Mesothelial cell of epicardium (in vitro differentiated cells): ENCODE measurements around the gene LEMD1. TPM values are rescaled to one million over a fixed set of nuclear protein-coding genes. Genes with fewer than 3 reads are reported as not detected.

Experiments used
- DNase-seq, 2 experiments: peaks; one replicate each; pipeline ENCODE4 v3.0.0; 2021; ENCODE audit warnings: low spot score in 2 of 2; ENCODE audit not compliant: unreplicated experiment in 2 of 2
- H3K27ac Mint-ChIP-seq: 2 replicates; pipeline ENCODE4 v1.8.0; 2021; ENCODE audit warnings: mixed read lengths
- H3K27me3 Mint-ChIP-seq: 2 replicates; pipeline ENCODE4 v1.8.0; 2021; ENCODE audit warnings: low read depth, mixed read lengths
- H3K36me3 Mint-ChIP-seq: 2 replicates; pipeline ENCODE4 v1.8.0; 2021; ENCODE audit warnings: mixed read lengths
- H3K4me1 Mint-ChIP-seq: 2 replicates; pipeline ENCODE4 v1.8.0; 2021; ENCODE audit warnings: mixed read lengths
- H3K4me3 Mint-ChIP-seq: 2 replicates; pipeline ENCODE4 v1.8.0; 2021; ENCODE audit warnings: mild to moderate bottlenecking, moderate library complexity, mixed read lengths
- H3K9me3 Mint-ChIP-seq: 2 replicates; pipeline ENCODE4 v1.8.0; 2021; ENCODE audit warnings: mixed read lengths
- CTCF ChIP-seq: fragments of 200-600 bp; sonication (generic); IDR thresholded peaks from one replicate; pipeline ENCODE4 v1.5.0; 2021; ENCODE audit warnings: antibody characterized with exemption; ENCODE audit not compliant: unreplicated experiment
- total RNA-seq: library from RNA; stranded (reverse); gene quantifications from 3 replicates; pipeline ENCODE4 v1.2.1, GENCODE V29; 2021

LEMD1 gene
- total RNA-seq, 1 donor from 2014 or later = 1.3 TPM

- TF ChIP-seq CTCF = no peak
- H3K27ac Mint-ChIP-seq = no peak overlapping the region
- H3K9me3 Mint-ChIP-seq = no peaks in the 10 kb centered on the region
- H3K36me3 Mint-ChIP-seq = no peaks in the 10 kb centered on the region
- peaks cover 63% of the 10 kb centered on the region for H3K27me3 Mint-ChIP-seq
- DNase-seq = no peak
- H3K4me1 Mint-ChIP-seq = peaks cover 55% of the 10 kb centered on the region
- H3K4me3 Mint-ChIP-seq = no peak overlapping the region
Measured at GRCh38 chr1:205452933-205453332, 31.1 kb upstream of the LEMD1 start.

- H3K27ac Mint-ChIP-seq = no peak overlapping the region
- no peaks in the 10 kb centered on the region for H3K36me3 Mint-ChIP-seq
- TF ChIP-seq CTCF = no peak
- no peak overlapping the region for H3K4me3 Mint-ChIP-seq
- peaks cover 57% of the 10 kb centered on the region for H3K4me1 Mint-ChIP-seq
- peaks cover 58% of the 10 kb centered on the region for H3K27me3 Mint-ChIP-seq
- DNase-seq = no peak
- no peaks in the 10 kb centered on the region for H3K9me3 Mint-ChIP-seq
Measured at GRCh38 chr1:205452364-205452763, 30.5 kb upstream of the LEMD1 start.

- H3K4me3 Mint-ChIP-seq = no peak overlapping the region
- no peak for DNase-seq
- no peak overlapping the region for H3K27ac Mint-ChIP-seq
- no peaks in the 10 kb centered on the region for H3K36me3 Mint-ChIP-seq
- no peaks in the 10 kb centered on the region for H3K9me3 Mint-ChIP-seq
- TF ChIP-seq CTCF = no peak
- peaks cover 52% of the 10 kb centered on the region for H3K27me3 Mint-ChIP-seq
- H3K4me1 Mint-ChIP-seq = peaks cover 62% of the 10 kb centered on the region
Measured at GRCh38 chr1:205451759-205452164, 29.9 kb upstream of the LEMD1 start.

- Mint-ChIP-seq H3K9me3 (no peaks in the 10 kb centered on the region), H3K36me3 (no peaks in the 10 kb centered on the region), H3K27ac (no peak overlapping the region), H3K4me3 (no peak overlapping the region), H3K4me1 (peaks cover 58% of the 10 kb centered on the region), H3K27me3 (peaks cover 48% of the 10 kb centered on the region)
- TF ChIP-seq CTCF = no peak
- no peak for DNase-seq
Measured at GRCh38 chr1:205451202-205451601, 29.3 kb upstream of the LEMD1 start.

GRCh38 chr1:205450448-205450847, 28.6 kb upstream of the LEMD1 start:
- DNase-seq = no peak
- H3K4me3 Mint-ChIP-seq = no peak overlapping the region
- H3K36me3 Mint-ChIP-seq = no peaks in the 10 kb centered on the region
- H3K27me3 Mint-ChIP-seq = peaks cover 40% of the 10 kb centered on the region
- peaks cover 60% of the 10 kb centered on the region for H3K4me1 Mint-ChIP-seq
- no peak for TF ChIP-seq CTCF
- peak overlapping the region; percentile 21 for H3K27ac Mint-ChIP-seq
- no peaks in the 10 kb centered on the region for H3K9me3 Mint-ChIP-seq
